Measurements from ENCODE around the gene ACSS2.

Gene ACSS2

GRCh38 chr20:34876406-34877282, at the start of gene ACSS2:
Gene ACSS2, plus strand, starts transcription at chr20:34876612. Its CDS starts 34 bp downstream, at chr20:34876646.
- DNase-seq = no peak

GRCh38 chr20:34829191-34829590, 47.2 kb upstream of the ACSS2 start:
- DNase-seq = no peak

GRCh38 chr20:34831936-34832335, 44.5 kb upstream of the ACSS2 start:
- no peak for DNase-seq

GRCh38 chr20:34834459-34834893, 41.9 kb upstream of the ACSS2 start:
- peak; percentile 40 to 62 for DNase-seq

- DNase-seq = no peak
Measured at GRCh38 chr20:34842143-34842542, 34.3 kb upstream of the ACSS2 start.

- DNase-seq = no peak
Measured at GRCh38 chr20:34843421-34843820, 33.0 kb upstream of the ACSS2 start.

GRCh38 chr20:34848597-34848996, 27.8 kb upstream of the ACSS2 start:
- no peak for DNase-seq

GRCh38 chr20:34849778-34850177, 26.6 kb upstream of the ACSS2 start:
- no peak for DNase-seq

GRCh38 chr20:34850969-34851368, 25.4 kb upstream of the ACSS2 start:
- DNase-seq = no peak

GRCh38 chr20:34852298-34852697, 24.1 kb upstream of the ACSS2 start:
- DNase-seq = no peak

GRCh38 chr20:34859367-34859766, 17.0 kb upstream of the ACSS2 start:
- no peak for DNase-seq

GRCh38 chr20:34859826-34860545, 16.4 kb upstream of the ACSS2 start:
- DNase-seq = peak in 1 of 2 experiments; percentile 19

- peak; percentile 33 to 55 for DNase-seq
Measured at GRCh38 chr20:34861386-34862084, 14.9 kb upstream of the ACSS2 start.

GRCh38 chr20:34862724-34863123, 13.7 kb upstream of the ACSS2 start:
- DNase-seq = no peak

- no peak for DNase-seq
Measured at GRCh38 chr20:34863421-34863965, 12.9 kb upstream of the ACSS2 start.

- no peak for DNase-seq
Measured at GRCh38 chr20:34864216-34864615, 12.2 kb upstream of the ACSS2 start.

- DNase-seq = no peak
Measured at GRCh38 chr20:34871320-34871926, 5.0 kb upstream of the ACSS2 start.

GRCh38 chr20:34871966-34872621, 4.3 kb upstream of the ACSS2 start:
- DNase-seq = no peak

- peak; percentile 84 to 87 for DNase-seq
Measured at GRCh38 chr20:34872622-34873224, 3.7 kb upstream of the ACSS2 start, which contains the start of gene GGT7. Gene GGT7, minus strand, starts transcription at chr20:34872856. Its CDS starts 41 bp downstream, at chr20:34872815.

GRCh38 chr20:34873583-34874093, 2.8 kb upstream of the ACSS2 start:
- DNase-seq = no peak

- peak; percentile 74 to 83 for DNase-seq
Measured at GRCh38 chr20:34874094-34874654, 2.2 kb upstream of the ACSS2 start.

All from NCI-H2081 (cell line).